ENCODE results near the gene RWDD2A.
A peak's percentile ranks its signal among the peaks of the same experiment; 100 is the strongest.

The RWDD2A gene

GRCh38 chr6:83199173-83199862 is 6.2 kb downstream of the RWDD2A start:
- no peak for DNase-seq

- no peak for DNase-seq
Observed at GRCh38 chr6:83199863-83200225, 6.7 kb downstream of the RWDD2A start.

- no peak for DNase-seq
Observed at GRCh38 chr6:83202031-83202430, 8.9 kb downstream of the RWDD2A start.

- DNase-seq = peak; percentile 53
Observed at GRCh38 chr6:83215131-83216047, 22.2 kb downstream of the RWDD2A start.

DNA sequence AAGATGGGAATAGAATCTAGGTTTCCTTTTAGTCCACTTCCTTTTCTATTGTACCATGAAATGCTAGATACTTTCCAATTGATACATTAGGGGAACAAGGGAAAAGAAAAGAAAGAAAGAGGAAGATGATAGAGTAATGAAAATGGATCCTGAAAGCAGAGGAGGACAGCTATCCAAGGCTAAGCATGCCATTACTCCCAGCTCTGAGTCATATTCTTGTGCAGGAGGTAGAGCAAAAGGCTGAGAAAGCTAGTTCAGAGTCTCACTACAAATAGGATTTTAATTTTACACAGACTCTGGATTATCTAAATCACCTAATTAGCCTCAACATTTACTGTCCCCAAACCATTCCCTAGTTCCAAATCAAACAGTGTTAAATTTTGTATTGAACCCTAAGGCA is 23.6 kb downstream of the RWDD2A start:
- DNase-seq = no peak

DNA sequence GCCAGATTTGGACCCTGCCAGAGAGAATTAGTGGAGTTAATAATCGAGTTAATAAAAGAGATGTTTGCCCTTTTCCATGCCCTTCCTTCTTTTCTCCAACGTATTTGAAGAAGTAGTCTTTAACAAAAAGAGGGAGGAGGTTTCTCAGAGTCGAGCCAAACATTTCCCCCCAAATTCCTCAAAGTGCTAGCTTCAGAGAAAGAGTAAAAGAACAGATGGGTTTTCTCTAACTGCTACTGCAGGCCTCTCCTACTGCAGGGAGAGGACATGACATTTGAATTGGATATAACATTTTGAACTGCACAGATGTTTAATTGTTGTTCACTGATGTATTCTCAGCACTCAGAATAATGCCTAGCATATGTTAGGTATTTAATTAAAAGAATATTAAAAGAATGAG is 25.5 kb downstream of the RWDD2A start:
- DNase-seq = no peak

- no peak for DNase-seq
Observed at GRCh38 chr6:83220121-83220520, 27.0 kb downstream of the RWDD2A start.

DNA sequence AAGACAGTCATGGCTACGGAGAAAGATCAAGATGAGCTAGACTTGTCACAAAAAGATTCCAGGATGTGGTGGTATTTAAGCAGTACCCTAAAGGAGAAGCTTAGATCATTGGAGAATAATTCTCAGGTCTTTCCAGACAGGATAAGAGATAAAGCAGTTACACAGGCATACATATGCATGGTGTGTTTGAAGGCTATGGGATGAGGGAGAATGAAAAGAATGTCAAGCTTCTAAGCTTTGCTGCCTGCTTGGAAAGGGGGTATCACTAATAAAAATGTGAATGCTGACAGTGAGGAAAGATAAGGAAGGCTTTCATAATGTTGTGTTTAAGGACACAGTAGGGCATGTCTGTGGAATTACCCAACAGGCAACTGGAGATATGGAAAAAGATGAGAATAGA is 28.1 kb downstream of the RWDD2A start:
- no peak for DNase-seq

DNA sequence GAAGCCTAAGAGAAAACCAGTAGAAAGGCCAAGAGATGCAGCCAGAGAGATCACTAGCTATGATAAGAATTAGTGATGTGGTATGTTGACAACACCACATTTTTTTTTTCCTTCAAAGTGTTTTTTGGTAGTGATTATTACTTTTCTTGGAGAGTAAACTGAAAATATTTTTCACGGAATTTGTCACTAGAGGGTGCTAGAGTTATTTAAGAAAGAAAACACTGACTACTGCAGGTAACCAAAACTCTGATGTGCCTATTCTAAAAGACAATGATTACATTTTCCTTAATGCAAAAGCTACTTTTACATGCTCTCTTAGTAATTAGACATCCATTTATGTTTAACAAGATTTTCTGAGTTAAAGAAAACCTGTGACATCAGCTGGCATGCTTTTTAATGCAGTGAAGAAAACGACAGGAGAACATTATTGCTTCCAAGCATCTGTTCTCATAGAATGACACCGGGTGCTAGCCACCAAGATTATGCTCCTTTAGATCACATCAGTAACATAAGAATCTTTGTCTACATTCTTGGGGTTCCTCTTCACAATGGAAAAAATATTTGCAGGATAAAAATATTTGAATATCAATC is 28.8 kb downstream of the RWDD2A start:
- no peak for DNase-seq

DNA sequence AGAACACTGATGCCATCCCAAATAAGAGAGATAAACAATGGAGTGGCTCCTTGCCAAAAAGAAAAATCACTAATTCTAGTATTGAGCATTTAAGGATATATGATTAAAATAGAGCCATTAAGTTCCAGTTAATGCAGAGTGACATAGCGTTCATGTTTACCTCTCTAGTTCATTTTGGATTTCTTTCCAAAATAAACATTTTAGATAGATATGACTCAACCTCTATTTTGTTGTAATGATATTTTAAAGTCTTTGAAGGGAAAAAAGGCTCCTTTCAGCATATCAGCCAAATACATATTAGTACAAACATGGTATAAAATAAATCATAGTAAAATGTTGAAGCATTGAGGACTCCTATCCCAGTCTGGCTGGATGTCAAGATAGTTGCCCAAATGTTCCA is 33.4 kb downstream of the RWDD2A start:
- no peak for DNase-seq

DNA sequence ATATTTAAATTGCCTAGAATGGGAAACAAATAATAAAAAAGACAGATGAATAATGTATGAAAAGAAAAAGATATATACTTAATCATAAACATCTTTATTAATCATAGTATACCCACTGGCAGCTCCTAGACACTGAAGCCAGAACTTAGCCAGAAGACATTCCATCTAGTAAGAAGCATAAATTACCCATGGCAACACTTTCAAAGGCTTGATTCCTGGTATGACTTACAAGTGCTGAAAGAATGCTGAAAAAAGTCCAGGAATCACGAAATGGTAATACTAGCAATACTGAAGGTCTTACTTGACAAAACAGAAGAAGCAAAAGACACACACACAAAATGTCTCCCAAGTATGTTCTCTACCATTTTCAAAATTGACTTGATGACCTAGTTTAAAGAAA is 38.0 kb downstream of the RWDD2A start:
- DNase-seq = no peak

GRCh38 chr6:83247471-83247870 is 54.3 kb downstream of the RWDD2A start:
- no peak for DNase-seq
